HK-2 (cell line): ENCODE measurements around the gene POLN.

Source experiments
- DNase-seq: peaks from one replicate; pipeline ENCODE4 v3.0.0-alpha.2; 2018; ENCODE audit not compliant: unreplicated experiment

The POLN gene

DNA sequence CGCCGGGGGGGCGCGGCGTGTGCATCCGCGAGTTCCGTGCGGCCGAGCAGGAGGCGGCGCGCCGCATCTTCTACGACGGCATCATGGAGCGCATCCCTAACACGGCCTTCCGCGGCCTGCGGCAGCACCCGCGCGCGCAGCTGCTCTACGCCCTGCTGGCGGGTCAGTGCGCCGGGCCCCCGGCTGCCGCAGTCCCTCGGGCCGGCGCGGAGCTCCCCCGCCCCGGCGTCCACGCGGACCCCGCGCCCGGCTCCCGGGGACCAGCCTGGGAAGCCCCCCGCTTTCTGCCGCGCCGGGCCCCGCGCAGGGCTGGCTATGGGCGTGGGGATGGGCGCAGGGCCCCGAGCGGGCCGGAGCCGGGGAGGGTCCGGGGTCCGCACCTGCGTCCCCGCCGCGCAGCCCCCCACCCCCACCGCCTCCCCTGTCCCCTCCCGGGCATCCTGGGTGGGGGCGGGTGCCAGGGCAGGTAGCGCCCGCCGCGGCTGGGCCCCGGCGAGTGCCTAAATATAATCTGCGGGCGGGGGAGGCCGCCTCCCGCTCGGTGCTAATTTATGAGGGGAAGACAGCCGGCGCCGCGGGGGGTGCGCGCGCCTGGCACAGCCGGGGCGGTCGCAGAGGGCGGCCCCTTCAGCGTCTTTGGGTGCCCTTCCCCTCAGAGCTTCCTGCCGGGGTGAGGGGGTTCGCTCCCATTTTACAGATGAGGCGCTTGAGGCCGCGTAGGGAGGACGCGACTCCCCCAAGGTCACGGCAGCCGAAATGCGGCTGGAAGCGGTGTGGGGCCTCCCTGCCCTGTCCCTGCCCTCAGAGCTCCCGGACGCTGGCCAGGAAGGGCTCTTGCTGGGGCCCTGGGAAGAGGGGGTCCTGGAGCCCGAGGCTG lies 182.0 kb downstream of the POLN start:
- peak; percentile 27 for DNase-seq

DNA sequence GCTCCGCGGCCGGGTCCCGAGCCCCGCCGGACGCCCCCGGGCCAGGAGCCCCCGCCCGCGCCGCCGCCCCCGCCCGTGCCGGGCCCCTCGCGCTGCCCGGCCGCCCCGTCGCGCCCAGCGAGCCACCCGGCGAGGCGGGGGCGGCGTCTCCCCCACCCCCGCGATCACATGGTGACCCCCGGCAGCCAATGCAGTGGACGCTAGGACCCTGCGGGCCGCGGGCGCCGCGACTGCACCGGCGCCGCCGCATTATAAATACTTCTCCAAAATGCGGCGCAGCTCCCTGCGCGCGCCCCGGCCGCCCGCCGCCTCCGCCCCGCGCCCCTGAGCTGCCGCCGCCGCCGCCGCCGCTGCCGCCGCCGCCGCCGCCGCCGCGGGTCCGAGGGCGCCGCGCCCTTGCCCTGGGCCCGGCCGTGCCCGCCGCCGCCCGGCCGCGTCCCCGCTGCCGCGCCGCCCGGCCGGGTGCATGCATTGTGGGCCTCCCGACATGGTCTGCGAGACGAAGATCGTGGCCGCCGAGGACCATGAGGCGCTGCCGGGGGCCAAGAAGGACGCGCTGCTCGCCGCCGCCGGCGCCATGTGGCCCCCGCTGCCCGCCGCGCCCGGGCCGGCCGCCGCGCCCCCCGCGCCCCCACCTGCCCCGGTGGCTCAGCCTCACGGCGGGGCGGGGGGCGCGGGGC lies 182.7 kb downstream of the POLN start, which contains the start of gene NAT8L:
TSS of gene NAT8L (plus strand) at position 282 of the 680 bp plus-strand sequence. CDS start at position 467, 185 bp downstream.
- DNase-seq: peak; percentile 42

DNA sequence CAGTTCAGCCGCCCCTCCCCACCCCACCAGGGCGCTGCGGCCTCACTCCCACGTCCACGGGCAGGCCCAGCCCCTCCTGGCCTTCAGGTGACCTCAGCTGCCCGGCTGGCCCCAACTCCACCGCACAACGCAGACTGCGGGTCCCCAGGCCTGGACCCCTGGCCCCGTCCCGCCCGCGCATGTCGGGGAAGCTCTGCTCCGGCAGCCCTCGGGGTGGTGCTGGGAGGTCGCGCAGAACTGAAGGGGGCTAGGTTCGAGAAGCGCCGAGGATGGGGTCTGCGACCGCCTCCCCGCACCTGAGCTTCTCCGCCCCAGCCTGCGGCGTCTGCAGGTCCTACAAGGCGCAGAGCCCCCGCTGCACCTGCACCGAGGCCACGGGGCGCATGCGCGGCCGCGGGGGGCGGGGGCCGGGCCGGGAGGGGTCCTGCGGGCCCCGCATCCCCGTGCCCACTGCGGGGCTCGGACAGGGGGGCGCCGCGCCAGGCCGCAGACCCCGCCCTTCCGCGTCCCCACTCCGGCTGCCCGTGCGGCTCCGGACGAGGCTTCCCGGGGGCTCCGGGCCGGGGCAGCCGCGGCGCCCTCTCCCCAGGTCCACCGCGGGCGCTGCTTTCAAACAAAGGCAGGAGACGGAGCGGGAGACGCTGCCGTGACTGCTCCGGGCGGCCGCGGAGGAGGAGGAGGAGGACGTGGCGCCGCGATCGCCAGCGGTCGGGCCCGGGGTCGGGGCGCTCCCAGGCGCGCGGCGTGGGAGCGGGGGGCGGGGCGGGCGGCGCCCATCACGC lies 183.5 kb downstream of the POLN start:
- no peak for DNase-seq

DNA sequence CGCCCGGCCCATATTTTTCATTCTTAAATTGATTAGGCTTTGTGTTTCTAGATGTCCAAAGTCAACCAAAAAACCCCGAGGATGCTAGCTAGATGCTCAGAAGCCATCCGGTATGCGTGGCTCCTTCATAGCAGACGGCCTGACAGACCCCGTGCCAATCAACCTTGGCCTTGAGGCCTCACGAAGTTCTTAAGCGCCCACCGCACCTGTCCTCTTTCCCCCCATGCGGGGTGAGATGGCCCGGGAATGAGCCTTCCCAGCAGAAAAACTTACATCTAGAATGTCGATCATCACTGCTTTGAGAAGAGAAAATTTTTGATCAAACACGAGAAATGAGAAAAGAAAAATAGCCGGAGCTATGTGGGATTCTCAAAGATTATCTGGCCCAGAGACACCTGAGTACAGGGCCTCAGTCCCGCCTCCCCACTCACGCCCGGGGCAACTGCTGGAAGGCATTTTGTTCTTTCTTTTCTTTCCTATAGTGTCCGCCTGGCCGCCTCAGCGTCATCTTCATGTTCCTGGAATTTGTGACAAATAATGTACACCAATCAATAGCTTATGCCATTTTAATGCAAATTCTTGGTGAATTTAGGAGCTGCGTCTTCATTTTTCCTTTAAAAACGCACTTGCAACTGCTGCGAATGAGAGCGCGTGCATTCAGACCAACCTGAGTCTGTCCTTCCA lies 184.4 kb downstream of the POLN start:
- DNase-seq: no peak

DNA sequence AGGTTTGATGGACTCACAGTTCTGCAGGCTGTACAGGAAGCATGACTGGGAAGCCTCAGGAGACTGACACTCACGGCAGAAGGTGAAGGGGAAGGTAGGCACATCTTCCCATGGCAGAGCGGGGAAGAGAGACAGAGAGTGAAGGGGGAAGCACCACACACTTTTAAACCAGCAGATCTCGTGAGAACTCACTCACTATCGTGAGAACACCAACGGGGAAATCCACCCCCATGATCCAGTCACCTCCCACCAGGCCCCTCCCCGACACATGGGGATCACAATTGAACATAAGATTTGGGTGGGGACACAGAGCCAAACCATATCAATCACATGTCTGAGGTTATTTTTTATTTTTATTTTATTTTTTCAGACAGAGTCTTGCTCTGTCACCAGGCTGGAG lies 187.7 kb downstream of the POLN start:
- DNase-seq: no peak

DNA sequence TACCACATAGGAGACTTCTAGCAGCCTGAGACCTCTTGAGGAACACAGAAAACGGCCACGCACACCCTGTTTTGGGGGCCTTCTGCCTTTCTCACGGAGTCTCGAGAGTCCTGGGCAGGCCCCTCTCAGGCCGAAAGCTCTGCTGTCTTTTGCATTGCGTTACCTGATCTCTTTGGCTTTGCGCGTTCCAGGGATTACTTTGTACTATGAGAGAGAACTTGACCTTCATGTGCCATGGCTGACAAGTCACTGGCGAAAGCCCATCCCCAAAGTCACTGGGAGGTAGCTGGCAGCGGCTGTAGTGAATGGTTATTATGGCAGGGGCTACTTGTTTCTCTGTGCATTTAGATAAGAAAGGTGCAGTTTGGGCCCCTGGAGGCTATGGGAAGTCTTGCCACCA lies 190.8 kb downstream of the POLN start:
- DNase-seq: no peak

DNA sequence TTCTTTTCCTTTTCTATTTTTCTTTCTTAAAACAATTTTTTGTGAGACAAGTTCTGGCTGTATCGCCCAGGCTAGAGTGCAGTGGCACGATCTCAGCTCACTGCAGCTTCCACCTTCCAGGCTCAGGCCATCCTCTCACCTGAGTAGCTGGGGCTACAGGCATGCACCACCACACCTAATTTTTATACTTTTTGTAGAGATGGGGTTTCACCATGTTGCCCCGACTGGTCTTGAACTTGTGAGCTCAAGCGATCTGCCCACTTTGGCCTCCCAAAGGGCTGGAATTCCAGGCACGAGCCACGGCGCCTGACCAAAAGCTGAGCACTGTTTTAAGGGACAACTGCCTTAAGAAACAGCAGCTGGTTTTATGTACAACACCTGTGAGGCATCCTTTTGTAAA lies 192.1 kb downstream of the POLN start:
- DNase-seq: no peak

DNA sequence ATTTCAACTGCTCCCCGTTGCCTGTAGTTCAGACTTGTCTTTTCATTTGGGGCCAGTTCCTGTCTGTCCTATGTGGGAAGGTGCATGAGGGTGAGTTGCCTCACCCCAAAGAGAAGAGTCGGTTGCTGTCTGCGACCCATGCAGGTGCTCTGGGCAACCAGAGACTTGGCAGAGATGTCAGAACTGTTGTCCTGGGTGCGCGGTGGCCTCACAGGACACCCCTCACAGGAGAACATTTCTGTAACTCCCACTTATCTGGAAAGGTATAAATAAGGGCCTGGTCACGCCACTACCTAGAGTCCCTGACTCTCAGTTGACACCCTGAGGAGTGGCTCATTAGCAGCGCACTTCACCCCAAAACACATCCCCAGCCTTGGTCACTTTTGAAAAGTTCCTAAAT lies 192.5 kb downstream of the POLN start:
- no peak for DNase-seq

DNA sequence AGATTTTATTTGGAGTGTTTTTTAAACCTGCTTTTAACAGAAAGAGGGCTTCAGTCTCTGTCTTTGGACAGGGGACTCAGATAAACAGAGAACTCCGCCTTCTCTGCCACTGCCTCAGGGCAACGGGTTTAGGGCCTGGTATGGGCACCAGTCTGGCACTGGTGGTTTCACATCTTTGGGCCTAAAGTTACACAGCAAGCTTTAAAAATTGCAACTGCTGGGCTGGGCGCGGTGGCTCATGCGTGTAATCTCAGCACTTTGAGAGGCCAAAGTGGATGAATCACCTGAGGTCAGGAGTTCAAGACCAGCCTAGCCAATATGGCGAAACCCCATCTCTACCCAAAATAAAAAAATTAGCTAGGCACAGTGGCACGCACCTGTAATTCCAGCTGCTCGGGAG lies 193.1 kb downstream of the POLN start:
- DNase-seq: peak; percentile 42

DNA sequence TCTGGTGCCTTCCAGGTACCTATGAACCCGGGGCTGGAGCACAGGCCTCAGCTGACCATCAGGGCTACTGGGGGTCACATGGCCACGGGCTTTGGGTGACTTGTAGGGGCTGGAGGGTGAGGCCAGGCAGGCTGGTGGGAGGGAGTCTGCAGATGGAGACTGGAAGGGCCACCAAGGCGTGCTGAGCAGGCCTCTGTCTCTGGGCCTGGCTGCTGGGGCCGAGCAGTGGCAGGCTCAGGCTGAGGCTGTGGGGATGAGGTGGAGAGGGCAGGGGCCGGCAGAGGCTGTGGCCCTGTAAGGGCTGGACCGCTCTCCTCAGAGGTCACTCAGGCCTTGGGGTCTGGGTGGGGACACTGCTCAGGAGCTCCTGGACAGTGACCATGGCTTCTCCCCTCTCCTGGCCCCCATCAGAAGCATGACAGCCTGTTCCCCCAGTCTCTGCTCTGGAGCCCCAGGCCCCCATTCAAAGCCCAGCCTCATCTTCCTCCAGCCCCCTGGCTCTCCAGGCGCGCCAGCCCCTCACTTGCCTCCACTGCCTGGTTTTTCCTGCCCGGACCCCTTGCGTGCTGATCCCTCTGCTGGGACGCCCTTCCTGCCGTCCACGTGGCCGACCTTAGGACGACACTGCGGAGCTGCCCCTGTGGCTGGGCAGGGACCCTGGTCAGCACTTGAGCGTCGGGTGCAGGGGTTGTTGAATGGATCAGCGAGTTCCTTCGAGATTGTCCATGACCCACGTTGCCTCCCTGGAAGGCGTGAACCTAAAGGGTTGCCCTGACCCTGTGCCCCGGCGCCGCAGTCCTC lies 193.9 kb downstream of the POLN start:
- DNase-seq: no peak

DNA sequence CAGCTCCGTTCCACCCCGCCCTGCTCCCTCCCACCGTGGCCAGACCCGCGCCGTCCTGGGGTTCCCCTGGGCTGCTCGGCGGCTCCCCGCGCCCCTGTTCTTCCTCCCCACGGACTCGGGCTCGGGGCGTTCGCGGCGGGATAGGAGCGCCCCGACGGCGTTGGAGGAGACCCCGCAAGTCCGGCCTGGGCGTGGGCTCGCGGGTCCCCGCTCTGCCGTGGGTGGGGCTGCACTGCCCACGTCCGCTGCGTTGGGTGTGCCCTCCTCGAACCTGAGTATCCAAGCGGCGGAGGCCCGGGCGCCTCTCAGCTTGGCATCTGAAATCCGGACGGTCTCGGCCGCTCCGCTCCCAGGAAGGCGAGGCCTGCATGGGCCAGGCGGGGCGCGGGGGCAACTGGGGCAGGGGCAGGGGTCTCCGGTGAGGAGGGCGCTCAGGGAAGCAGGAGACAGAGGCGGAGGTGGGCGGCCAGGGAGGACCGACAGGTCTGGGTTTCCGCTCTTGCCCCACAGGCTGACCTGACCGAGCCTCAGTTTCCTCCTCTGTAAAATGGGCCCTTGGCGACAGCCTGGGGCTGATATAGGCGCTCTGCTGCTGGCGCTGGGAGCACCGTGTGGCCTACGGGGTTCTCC lies 194.8 kb downstream of the POLN start:
- DNase-seq: no peak

DNA sequence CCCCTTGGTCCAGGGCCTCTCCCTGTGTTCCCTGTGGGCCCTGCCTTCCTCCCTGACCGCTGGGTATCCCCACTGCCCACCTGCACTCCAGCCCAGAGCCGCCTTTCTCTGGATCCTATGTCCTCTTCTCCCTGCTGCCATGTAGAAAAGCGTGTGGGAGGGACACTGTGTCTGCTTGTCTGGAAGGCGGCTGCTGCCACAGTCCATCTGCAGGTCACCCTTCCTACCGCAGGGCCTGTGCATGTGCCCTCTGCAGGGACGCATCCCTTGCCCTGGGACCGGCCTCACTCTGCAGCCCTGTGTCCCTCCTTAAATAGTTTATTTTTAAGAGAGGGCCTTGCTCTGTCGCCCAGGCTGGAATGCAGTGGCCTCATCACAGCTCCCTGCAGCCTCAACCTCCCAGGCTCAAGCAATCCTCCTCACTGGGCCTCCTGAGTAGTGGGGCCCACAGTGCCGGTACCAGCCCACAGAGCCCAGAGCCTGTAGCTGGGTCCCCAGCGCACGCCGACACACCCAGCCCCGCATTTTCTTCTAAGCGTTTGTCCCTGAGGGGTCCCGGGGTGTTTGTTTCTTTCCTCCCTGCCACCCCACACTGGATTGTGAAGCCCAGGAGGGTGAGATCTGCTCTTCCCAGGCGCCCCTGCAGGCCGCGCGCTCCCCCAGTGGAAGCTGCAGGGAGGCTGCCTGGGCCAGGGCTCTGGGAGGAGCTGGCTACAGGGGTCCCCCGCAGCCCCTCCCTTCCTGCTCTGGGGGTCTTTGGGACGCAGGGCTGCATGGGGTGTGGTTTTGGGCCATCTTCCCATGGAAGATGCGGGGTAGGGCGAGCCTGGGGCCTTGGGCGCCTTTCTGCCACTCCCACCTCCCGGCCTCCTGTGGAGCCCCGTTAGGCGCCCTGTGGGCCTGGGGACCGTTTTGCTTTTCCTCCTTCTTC lies 195.6 kb downstream of the POLN start:
- no peak for DNase-seq

DNA sequence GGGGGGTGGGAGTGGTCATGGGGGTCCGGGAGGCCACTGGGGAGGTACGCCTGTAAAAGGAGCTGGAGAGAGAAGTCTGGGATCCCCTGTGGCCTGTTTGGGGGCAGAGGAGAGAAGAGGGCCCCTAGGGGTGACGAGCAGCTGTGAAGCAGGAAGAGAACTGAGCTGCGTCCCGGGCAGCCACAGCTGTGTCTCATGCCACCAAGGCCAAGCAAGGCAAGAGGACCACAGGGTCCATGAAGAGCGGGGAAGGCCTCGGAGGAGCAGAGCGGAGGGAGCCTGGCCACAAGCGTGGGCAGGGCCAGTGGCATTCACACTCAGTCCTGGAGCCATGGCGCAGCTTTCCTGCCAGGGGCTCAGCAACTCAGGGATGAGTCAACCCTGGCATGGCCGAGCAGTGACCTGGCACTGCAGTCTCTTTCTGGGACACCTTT lies 196.4 kb downstream of the POLN start:
- DNase-seq: peak; percentile 35

DNA sequence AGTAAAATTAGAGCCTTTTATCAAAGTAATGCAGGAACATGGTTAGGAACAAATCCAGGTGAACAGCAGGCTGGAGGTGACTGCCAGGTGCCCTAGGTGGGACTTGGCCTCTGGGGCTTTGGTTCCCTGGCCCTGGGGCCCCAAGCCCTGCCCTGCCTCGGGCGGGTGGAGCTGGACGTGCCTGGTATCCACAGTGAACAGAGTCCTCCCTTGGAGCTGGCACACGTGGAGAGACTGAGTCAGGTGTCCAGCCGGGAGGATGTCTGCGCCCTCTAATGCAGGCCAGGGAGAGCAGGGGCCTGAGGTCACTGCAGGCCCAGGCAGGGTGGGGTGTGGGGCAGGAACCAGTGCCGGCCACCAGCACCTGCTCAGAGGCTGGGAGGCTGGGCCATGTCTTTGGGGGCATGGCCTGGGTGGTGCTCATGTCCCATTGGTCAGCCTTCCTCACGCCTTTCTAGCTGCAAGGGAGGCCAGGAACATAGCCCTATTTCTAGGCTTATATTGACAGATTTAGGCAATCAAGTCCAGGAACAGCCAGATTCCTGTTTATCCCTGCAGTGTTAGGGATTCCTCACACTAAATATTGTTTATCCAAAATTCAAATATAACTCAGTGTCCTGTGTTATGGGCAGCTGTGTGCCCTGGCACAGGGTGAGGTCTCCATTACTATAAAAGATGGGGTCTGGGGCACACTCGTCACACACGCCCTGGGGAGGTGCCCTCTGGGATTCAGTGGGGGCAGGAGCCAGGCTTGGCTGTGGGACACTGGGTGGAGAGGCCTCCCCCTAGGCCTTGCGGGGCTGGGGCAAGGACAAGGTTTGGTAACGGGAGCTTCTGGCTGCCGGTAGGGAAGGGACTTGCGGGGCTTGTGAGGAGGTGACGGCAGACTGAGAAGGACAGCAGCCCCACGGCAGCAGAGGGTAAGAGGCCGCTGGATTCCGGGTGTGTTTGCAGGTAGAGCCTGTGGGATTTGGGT lies 197.1 kb downstream of the POLN start:
- no peak for DNase-seq

DNA sequence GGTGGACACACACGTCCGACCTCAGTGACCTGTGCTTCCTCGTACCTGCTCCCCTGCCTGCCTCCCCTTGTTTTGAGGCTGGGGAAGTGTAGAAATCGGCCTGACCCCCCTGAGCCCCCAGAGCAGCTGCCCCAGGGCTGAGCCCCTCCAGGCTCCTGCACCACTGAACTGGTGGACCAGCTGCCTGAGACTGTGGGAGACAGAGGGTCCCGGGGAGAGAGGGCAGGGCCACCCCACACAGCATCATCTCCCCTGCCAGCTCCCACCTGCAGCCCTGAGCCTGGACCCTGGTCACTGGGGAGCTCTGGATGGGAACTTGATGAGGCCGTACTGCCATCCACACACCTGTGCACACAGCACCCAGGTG lies 197.8 kb downstream of the POLN start:
- DNase-seq: no peak

DNA sequence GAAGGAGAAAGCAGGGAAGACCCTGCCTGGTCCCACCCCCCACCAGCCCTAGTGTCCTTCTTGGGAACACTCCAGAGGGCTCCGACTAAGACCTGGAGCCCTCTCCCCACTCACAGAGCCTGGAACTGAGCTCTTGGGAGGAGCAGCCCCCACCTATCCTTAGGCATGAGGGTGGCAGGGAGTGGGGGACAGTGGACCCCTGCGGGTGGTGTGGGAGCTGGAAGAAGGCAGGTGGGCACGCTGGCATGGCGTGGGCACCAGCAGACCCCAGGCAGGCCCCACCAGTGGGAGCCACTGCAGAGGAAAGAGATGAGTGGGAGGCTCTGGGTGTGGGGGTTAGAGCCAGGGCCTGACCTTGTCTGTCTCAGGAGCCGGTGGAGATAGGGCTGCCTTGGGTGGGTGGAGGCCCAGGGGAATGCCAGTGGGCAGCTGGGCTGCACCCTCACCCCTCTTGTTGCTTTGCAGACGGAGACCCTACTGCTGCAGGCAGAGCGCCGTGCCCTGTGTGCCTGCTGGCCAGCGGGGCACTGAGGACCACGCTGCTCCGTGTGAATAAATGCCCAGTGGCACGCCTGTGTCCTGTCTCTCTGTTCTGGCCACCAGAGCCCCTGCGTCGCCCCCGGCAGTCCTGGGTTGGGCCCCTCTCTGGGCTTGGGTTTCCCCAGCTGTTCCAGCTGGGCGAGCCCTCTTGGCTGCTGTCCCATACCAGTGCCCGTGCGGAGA lies 198.4 kb downstream of the POLN start:
- DNase-seq: no peak

DNA sequence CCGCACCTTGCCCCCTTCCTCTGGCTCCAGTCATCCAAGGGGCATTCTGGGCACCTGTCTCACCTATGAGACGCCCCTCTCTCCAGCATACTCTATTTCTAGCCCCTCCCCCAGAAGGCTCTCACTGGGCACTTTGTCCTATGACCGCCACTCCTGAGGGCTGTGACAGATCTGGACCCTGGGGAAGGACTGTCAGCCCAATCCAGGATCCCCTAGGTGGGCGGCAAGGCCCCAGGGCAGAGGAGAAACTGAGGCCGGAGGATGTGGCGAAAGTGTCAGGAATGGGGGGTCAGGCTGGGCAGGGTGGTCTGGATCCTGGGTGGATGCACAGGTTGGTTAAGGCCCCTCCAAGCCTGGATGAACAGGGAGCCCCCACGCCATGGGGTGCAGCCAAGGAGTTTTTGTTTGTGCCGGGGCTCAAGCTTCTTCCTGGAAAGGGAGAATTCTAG lies 198.9 kb downstream of the POLN start:
- DNase-seq: no peak
